ENCODE results near the gene COL18A1.

The COL18A1 gene

DNA sequence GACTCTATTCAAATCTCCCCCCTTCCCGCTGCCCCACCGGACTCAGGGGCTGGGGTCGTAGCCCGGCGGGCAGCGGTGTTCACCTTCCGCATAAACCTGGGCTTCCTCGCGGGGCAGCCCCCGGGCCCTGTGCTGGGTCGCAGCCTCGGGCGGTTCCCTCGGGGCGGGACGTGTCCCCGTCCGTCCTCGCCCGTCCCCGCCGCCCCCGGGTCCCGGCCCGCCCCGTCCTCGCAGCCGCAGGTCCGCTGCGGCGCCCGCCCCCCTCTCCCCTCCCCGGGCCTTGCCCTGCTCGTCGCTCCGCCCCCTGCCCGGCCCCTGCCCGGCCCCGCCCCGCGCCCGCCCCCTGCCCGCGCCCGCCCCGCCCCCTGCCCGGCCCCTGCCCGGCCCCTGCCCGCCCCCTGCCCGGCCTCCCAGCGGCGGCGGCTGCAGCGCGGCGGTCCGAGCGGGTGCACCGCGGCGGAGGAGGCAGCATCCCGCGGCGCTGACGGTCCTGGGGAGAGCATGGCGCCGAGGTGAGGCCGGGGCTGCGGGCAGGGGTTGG is at the start of gene COL18A1:
Gene COL18A1 (plus strand): TSS at position 436 of the 541 bp plus-strand sequence. CDS start 66 bp downstream, at position 502.
- Histone ChIP-seq H3K4me2 (ENCODE audit: low read length) (no peak within 1 kb of the TSS), H3K9ac (ENCODE audit: low read length) (no peak within 1 kb of the TSS)

DNA sequence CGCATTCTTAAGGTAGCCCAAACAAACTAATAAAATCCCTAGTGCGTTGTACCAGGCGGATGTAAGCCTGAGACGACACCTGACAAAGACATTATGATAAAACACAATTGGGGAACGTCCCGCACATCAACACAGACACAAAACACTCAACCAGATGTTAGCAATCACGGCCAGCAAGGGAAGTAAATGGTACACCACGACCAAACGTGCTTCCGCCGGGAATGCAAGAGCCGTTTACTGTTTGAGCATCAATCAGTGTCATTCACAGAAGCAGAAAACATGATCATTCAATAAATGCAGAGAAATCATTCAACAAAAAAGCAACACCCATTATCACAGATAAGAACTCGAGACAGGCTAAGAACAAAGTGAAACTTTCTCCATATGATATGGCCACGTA is 49.4 kb upstream of the COL18A1 start:
- H3K4me2 ChIP-seq (ENCODE audit: low read length): no peak overlapping the region
- H3K4me3 ChIP-seq (ENCODE audit: low read length): no peak overlapping the region
- no peaks in the 10 kb centered on the region for H3K79me2 ChIP-seq (ENCODE audit: low read length)
- no peak overlapping the region for H2AFZ ChIP-seq (ENCODE audit: low read depth, low read length)
- no peaks in the 10 kb centered on the region for H4K20me1 ChIP-seq (ENCODE audit: insufficient read depth, low read length)
- no peaks in the 10 kb centered on the region for H3K4me1 ChIP-seq (ENCODE audit: low read length)
- no peaks in the 10 kb centered on the region for H3K36me3 ChIP-seq (replicated peaks; ENCODE audit: low read depth, low read length)
- no peak overlapping the region for H3K9ac ChIP-seq (ENCODE audit: low read length)
- no peaks in the 10 kb centered on the region for H3K9me3 ChIP-seq (ENCODE audit: insufficient read depth, low read length)
- H3K27ac ChIP-seq (ENCODE audit: low read length): no peak overlapping the region
- no peak for TF ChIP-seq EZH2phosphoT487 (IDR thresholded peaks at IDR 0.05; ENCODE audit: low read depth)
- TF ChIP-seq, protein P1, sequence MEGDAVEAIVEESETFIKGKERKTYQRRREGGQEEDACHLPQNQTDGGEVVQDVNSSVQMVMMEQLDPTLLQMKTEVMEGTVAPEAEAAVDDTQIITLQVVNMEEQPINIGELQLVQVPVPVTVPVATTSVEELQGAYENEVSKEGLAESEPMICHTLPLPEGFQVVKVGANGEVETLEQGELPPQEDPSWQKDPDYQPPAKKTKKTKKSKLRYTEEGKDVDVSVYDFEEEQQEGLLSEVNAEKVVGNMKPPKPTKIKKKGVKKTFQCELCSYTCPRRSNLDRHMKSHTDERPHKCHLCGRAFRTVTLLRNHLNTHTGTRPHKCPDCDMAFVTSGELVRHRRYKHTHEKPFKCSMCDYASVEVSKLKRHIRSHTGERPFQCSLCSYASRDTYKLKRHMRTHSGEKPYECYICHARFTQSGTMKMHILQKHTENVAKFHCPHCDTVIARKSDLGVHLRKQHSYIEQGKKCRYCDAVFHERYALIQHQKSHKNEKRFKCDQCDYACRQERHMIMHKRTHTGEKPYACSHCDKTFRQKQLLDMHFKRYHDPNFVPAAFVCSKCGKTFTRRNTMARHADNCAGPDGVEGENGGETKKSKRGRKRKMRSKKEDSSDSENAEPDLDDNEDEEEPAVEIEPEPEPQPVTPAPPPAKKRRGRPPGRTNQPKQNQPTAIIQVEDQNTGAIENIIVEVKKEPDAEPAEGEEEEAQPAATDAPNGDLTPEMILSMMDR (IDR thresholded peaks at IDR 0.05; ENCODE audit: low read depth, low read length): no peak
- H3K27me3 ChIP-seq (ENCODE audit: low read depth, low read length): no peaks in the 10 kb centered on the region

More for the DNA sequence above, at the start of gene COL18A1:
- H3K79me2 ChIP-seq (ENCODE audit: low read length): no peaks in the 10 kb centered on the region
- H3K4me3 ChIP-seq (ENCODE audit: low read length): no peak within 1 kb of the TSS
- no peaks in the 10 kb centered on the region for H3K4me1 ChIP-seq (ENCODE audit: low read length)
- TF ChIP-seq, protein P1 (IDR thresholded peaks at IDR 0.05; ENCODE audit: low read depth, low read length): no peak
- no peaks in the 10 kb centered on the region for H4K20me1 ChIP-seq (ENCODE audit: insufficient read depth, low read length)
- H3K9me3 ChIP-seq (ENCODE audit: insufficient read depth, low read length): no peaks in the 10 kb centered on the region
- no peaks in the 10 kb centered on the region for H3K27me3 ChIP-seq (ENCODE audit: low read depth, low read length)
- H2AFZ ChIP-seq (ENCODE audit: low read depth, low read length): no peak within 1 kb of the TSS
- H3K27ac ChIP-seq (ENCODE audit: low read length): no peak within 1 kb of the TSS
- H3K36me3 ChIP-seq (replicated peaks; ENCODE audit: low read depth, low read length): no peaks in the 10 kb centered on the region

DNA sequence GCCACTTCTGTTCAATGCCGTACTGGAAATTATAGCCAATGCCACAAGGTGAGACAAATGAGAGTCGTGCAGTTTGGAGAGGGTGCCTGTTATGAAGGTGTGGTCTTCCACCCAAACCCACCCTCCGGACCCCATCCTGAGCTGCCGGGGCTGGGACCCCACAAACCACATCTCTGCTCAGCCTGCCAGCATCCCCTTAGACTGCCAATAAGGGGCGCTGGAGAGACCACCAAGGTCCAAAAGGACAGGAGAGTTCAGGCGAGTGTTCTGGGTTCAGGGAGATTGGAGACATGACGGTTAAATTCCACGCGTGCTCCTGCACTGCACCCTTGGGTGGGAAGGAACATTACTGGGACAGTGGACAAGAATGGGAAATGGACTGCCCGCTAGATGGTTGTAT is 48.7 kb upstream of the COL18A1 start:
- H3K79me2 ChIP-seq (ENCODE audit: low read length): no peaks in the 10 kb centered on the region
- H3K9ac ChIP-seq (ENCODE audit: low read length): no peak overlapping the region
- no peak overlapping the region for H3K4me2 ChIP-seq (ENCODE audit: low read length)
- no peaks in the 10 kb centered on the region for H3K36me3 ChIP-seq (replicated peaks; ENCODE audit: low read depth, low read length)
- TF ChIP-seq, protein P1 (IDR thresholded peaks at IDR 0.05; ENCODE audit: low read depth, low read length): peak; percentile 12; the same call in 1 of the 2 replicates
- no peak for TF ChIP-seq EZH2phosphoT487 (IDR thresholded peaks at IDR 0.05; ENCODE audit: low read depth)
- no peaks in the 10 kb centered on the region for H3K9me3 ChIP-seq (ENCODE audit: insufficient read depth, low read length)
- H3K4me1 ChIP-seq (ENCODE audit: low read length): no peaks in the 10 kb centered on the region
- no peak overlapping the region for H3K27ac ChIP-seq (ENCODE audit: low read length)
- no peak overlapping the region for H2AFZ ChIP-seq (ENCODE audit: low read depth, low read length)
- no peaks in the 10 kb centered on the region for H3K27me3 ChIP-seq (ENCODE audit: low read depth, low read length)
- no peak overlapping the region for H3K4me3 ChIP-seq (ENCODE audit: low read length)
- H4K20me1 ChIP-seq (ENCODE audit: insufficient read depth, low read length): no peaks in the 10 kb centered on the region

DNA sequence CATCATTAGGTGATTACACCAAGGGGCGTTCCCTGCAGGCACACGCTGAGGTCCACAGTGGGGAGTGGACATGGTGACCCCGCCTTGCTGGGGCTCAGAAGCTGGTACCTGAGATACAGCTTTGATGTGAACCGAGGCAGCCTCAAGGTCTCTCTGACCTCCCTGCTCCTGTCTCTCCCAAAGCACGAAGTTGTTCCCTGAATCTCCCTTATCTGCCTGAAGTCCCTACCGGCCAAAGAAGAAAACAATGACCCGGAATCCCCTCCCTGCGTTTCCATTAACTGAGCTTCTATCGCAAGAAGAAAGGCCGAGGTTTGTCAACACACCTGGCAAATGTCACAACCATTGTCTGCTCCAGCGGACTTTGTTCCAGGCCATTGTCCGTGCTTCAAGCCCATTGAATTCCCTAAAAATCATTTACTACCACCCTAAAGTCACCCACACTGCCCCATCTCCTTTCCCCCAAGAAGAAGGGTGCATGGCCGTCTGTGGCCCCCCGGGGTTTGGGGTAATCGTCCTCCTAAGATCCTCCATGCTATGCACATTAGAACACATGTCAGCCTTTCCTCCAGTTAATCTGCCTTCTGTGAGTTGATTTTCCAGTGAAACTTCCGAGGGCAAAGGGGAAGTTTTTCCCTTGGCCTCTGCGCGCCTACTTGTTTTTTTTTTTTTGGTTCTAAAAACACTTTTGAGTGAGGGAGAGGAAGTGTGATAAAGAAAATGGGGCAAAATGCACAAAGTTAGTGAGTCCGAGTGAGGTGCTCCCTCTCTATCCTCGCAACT is 48.1 kb upstream of the COL18A1 start:
- Histone ChIP-seq H3K4me3 (ENCODE audit: low read length) (no peak overlapping the region), H3K9me3 (ENCODE audit: insufficient read depth, low read length) (no peaks in the 10 kb centered on the region), H3K79me2 (ENCODE audit: low read length) (no peaks in the 10 kb centered on the region), H3K27me3 (ENCODE audit: low read depth, low read length) (no peaks in the 10 kb centered on the region), H3K9ac (ENCODE audit: low read length) (no peak overlapping the region), H3K4me2 (ENCODE audit: low read length) (no peak overlapping the region), H3K36me3 (replicated peaks; ENCODE audit: low read depth, low read length) (no peaks in the 10 kb centered on the region), H3K4me1 (ENCODE audit: low read length) (no peaks in the 10 kb centered on the region), H4K20me1 (ENCODE audit: insufficient read depth, low read length) (no peaks in the 10 kb centered on the region), H3K27ac (ENCODE audit: low read length) (no peak overlapping the region), H2AFZ (ENCODE audit: low read depth, low read length) (no peak overlapping the region)
- TF ChIP-seq EZH2phosphoT487 (IDR thresholded peaks at IDR 0.05; ENCODE audit: low read depth): no peak
- TF ChIP-seq, protein P1 (IDR thresholded peaks at IDR 0.05; ENCODE audit: low read depth, low read length): no peak

Measured in OCI-LY3 (cell line).